NCI-H2081 (cell line): Measurements from ENCODE around the gene LEMD3.

Experiments
- DNase-seq, 2 experiments: peaks; one replicate each; lab custom pipeline; 2025; lab: John Stamatoyannopoulos, UW

Gene LEMD3

DNA sequence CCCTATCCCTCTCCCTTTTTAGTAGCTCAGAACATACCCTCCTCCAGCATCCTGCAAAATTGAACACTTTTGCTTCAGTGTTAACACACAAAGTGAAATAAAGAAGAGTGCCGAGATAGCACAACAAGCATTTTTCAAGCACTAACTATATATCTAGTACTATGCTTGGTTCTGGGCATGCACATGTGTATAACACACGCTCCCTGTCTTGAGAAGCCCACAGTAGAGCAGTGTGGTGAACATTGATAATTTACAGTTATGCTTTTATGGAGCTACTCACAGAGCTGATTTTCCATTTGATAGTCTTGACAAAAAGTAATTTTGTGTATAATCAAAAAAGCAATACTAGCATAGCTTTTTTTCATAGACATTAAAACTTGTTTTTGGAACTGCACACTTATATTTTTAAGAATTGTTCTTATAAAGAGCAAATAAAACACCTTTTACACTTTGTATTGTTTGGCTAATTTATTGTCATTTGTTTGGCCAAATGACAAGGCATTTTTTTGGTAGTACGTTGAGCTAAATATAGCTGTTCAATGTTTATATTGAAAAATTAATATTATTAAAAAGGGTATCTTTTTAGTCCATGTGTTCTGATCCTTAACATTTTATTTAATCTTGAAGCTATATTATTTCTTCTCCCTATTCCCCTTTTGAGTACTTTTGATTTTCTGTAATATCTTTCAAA is 39.7 kb downstream of the LEMD3 start:
- no peak for DNase-seq

DNA sequence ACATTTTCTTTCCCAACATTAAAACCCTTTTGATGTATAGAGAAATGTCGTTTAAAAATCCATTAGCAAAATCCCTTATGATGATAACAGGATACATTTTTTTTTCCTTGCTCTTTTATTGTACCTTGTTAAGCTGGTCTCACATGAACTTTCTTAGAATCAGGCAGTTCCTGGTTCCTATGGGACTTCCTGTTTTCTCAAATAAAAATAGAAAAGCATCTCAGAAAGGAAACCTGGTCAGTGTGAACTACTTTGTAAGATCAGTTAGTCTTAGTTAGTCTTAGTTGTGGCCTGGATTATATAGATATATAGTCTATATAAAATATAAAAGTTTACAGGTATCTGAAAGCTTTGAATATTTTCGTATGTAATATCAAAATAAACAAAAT is 40.3 kb downstream of the LEMD3 start:
- DNase-seq = no peak

DNA sequence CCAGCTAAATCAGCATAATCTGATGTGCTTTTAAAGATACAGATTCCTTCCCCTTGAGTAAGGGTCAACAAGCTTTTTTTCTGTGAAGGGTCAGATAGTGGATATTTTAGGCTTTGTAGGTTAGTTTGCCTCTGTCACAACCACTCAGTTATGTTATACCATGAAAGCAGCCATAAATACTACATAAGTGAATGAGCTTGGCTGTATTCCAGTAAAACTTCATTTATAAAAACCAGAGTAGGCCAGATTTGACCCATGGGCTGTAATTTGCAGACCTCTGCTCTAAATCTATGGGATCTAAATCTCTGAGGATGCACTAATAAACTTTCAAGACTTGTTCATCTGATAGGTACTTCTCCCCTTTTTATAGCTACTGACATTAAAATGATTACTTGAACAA is 47.7 kb downstream of the LEMD3 start:
- no peak for DNase-seq

DNA sequence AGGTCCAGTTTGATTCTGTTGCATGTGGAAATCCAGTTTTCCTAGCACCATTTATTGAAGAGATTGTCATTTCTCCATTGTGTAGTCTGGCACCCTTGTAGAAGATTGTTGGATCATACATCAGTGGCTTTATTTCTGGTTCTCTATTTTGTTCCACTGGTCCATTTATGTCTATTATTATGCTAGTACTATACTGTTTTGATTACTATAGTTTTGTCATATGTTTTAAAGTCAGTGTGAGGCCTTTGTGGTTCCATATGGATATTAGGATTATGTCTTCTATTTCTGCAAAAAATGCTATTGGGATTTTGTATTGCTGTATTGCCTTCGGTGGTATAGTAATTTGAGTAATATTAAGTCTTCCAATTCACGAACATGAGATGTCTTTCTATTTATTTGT is 51.4 kb downstream of the LEMD3 start:
- DNase-seq = no peak

DNA sequence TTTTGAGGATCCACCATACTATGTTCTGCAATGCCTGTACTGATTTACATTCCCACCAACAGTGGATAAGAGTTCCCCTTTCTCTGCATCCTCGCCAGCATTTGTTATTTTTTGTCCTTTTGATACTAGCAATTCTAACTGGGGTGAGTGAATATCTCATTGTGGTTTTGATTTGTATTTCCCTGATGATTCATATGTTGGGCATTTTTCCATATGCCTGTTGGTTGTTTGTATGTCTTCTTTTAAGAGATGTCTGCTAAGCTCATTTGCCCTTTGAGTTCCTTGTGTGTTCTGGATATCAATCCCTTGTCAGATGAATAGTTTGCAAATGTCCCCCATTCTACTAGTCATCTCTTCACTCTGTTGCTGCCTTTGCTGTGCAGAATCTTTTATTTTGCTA is 60.1 kb downstream of the LEMD3 start:
- no peak for DNase-seq

GRCh38 chr12:65232476-65233077 is 63.2 kb downstream of the LEMD3 start:
- peak in 1 of 2 experiments; percentile 5 for DNase-seq

GRCh38 chr12:65237153-65237552 is 67.8 kb downstream of the LEMD3 start:
- DNase-seq = no peak

GRCh38 chr12:65238609-65239008 is 69.2 kb downstream of the LEMD3 start:
- no peak for DNase-seq

- no peak for DNase-seq
These were observed 79.6 kb downstream of the LEMD3 start for GRCh38 chr12:65248656-65249633.

- DNase-seq = no peak
These were observed 83.1 kb downstream of the LEMD3 start for GRCh38 chr12:65252515-65252914.

DNA sequence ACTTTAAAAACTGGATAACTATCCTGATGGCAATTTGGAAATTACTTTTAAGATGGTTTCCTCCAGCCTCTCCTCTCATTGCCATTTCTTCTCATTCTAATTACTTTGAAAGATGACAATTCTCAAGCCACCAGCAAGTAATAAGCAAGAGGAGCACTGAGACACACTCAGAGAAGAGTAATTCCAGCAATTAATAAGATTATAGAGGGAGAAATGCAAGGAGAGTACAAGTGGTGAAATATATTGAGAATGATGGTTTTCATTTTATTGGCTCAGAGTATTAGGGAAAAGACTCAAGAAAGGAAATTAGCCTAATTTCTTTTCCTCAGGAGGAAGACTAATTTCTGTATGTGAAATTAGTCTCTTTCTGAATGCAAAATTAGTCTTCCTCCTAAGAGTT is 88.6 kb downstream of the LEMD3 start:
- DNase-seq = no peak

DNA sequence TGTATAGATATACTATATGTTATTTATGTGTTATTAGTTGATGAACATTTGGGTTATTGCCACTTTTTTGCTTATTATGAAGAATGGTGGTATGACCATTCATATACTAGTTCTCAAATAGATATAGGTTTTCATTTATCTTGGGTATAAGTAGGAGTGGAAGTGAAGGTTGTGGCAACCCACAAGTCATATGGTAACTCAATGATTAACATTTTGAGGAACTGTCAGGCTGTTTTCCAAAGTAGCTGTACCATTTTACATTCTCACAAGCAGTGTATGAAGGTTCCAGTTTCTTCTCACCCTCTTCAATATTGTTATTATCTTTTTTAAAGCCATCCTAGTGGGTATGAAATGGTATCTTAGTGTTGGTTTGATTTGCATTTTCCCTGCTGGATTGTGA is 90.1 kb downstream of the LEMD3 start:
- DNase-seq = no peak

DNA sequence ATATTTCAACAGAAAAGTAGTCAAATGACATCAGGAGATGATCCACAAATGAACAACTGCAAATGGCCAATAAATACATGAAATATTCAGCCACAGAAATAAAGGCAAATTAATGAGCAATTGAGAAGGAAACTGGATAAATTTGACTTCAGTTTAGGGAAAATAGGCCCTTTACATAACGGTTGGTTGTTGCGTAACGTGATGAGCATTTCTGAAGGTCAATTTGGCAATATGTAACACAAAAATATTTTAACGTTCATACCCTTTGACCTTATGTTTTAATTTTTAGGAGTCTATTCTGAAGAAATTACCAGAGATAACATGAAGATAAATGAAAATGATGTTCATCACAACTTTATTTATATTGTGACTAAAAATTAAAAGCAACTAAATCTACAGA is 94.4 kb downstream of the LEMD3 start:
- no peak for DNase-seq

GRCh38 chr12:65266408-65266807 is 97.0 kb downstream of the LEMD3 start:
- DNase-seq = no peak

DNA sequence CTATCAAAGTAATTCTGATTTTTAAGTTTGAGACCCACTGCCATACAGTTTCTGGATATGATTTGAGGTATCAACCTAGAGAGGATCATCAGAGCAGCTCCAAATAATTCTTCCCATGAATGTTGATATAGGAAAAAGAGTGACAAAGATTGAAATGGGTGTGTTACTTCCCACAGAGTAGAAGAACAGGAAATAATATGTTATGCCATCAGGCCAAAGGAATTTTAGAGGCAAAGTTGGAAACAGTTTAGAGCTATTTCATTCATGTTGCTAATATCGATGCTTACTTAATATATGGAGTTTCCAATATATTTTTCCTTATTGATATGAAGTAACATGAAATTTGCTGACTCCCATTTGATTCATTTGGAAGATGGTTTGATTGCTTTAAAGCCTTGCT is 100.2 kb downstream of the LEMD3 start:
- DNase-seq = no peak

- no peak for DNase-seq
These were observed 105.4 kb downstream of the LEMD3 start for GRCh38 chr12:65274602-65275272.

DNA sequence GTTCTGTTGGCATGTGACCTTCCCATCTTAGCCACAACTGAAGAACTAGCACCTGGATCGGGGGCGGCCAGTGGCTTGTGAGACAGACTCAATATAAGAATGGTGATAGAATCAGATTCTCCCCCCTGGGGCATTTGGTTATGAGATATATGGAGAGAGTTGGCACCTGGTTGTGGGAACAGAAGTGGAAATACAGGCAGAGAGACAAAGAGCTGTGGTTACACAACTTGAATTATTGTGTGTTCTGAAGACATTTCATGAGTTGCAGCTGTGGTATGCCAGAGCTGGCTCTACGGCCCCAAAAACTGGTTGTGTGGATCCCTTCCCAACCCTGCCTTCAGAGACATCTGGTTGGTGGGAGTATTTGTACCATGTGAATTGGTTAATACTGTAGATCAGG is 106.2 kb downstream of the LEMD3 start:
- no peak for DNase-seq

- no peak for DNase-seq
These were observed 107.6 kb downstream of the LEMD3 start for GRCh38 chr12:65276916-65277530.

DNA sequence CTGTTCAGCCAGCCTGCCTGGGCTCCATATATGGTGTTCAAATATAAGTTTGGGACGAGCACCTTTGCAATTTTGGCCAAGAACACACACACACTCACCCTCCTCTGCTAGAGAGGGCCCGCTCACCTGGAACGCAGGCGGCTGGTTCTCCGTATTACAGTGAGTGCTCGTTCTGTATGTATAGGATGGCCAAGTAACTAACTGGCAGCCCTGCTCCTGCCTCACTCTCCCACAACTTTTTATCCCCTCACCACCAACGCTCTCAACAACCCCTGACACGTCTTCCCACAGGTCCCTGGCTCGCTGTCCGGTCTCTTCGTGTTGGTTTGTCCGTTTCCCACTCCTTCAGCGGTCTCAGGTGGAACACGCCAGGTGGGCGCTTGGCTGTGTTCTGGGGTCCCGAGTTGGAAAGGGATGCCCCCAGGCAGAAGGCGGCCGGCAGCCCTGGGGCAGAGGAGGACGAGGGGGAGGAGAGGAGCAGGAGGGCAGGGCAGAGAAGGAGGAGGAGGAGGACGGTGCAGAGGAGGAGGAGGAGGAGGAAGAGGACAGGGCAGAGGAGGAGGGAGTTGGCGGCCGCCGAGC is 108.7 kb downstream of the LEMD3 start:
- DNase-seq = no peak

DNA sequence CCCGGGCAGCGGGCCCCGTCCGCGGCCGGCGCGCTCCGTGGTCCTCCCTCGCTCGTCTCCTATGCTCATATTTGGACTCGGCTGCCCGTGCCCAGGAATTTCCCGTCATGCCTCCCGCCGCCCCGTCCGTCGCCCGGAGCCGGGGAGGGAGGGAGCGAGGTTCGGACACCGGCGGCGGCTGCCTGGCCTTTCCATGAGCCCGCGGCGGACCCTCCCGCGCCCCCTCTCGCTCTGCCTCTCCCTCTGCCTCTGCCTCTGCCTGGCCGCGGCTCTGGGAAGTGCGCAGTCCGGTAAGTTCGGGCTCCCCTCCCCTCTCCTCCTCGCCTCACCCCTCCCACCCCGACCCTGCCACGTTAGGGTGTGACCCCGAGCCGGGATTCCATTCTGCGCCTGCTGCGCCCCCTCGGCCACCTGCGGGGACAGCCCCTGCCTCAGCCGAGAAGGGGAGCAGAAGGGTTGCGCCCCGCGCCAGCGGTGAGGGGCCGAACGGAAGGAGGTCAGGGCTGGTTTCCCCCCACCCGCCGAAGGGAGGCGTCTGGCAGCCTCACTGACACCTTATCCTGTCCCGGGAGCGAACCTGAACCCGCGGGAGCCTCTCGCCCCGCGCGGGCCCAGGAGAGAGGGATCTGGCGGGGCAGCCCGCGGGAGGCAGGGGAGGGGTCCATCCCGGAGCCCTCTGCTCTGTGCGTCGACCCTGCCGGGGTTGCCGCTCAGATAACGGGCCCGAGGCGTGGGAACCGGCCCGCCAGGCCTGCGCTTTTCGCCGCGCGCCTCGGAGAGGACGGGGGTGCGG is 109.4 kb downstream of the LEMD3 start, which contains the start of gene MSRB3:
MSRB3 (plus strand) TSS at position 108 of the 793 bp plus-strand sequence. CDS start 29,897 bp downstream, outside the sequence.
- no peak for DNase-seq
